ENCODE measurements around the gene MINPP1.
A peak's percentile ranks its signal among the peaks of the same experiment; 100 is the strongest.
"Not testable (repeated sequence)": the region's sequence is repeated elsewhere in the genome, so short reads cannot be mapped to it uniquely, and the experiment has no call there.

The MINPP1 gene

DNA sequence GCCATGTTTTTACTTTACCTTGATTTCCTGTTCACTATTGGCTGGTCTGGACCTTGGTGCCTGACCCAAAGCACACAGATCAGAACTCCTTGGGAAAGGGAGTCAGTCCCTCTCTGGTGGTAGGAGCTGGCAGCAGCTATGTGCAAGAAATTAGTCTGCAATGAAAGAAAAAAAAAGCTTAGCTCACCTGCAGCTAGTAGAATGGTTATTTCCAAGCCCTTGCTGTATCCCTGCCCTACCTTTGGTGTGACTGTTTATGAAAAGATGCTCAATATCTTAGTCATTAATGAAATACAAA, 86.8 kb downstream of the MINPP1 start:
- no peak for DNase-seq (ENCODE audit: low read depth)
- H3K4me3 ChIP-seq (ENCODE audit: low read depth, low read length), result no peak overlapping the region
- no peak for TF ChIP-seq CTCF (conservative IDR thresholded peaks at IDR 0.05; ENCODE audit: low read depth, low read length)

DNA sequence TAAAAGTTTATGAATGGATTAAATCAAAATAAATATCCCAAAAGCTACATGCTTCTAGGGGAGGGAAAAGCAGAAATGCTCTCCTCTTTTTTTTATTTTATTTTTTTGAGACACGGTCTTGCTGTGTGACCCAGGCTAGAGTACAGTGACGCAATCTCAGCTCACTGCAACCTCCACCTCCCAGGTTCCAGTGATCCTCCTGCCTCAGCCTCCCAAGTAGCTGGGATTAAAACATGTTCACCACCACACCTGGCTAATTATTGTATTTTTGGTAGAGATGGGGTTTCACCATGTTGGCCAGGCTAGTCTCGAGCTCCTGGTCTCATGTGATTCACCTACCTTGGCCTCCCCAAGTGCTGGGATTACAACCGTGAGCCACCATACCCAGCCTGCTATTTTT, 88.2 kb downstream of the MINPP1 start:
- H3K4me3 ChIP-seq (ENCODE audit: low read depth, low read length); DNase-seq (ENCODE audit: low read depth): not testable (repeated sequence)

DNA sequence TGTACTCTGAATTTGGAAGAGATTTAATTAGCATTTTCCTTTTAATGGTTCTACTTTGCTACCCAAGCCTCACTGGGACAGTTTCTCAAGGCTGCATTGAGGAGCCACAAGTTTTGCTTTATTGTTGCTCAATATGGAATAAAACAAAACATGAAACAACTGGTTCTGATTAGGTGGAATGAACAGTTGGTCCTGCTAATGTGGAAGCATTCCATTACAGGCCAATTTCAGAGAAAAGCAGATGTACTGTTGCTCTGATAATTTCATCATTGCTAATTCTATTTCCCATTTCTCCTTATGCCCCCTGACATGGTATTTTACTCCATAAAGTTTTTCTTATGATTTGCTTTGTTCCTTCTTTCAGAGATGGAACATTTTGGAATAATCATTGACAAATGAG, 89.0 kb downstream of the MINPP1 start:
- no peak for TF ChIP-seq CTCF (conservative IDR thresholded peaks at IDR 0.05; ENCODE audit: low read depth, low read length)

DNA sequence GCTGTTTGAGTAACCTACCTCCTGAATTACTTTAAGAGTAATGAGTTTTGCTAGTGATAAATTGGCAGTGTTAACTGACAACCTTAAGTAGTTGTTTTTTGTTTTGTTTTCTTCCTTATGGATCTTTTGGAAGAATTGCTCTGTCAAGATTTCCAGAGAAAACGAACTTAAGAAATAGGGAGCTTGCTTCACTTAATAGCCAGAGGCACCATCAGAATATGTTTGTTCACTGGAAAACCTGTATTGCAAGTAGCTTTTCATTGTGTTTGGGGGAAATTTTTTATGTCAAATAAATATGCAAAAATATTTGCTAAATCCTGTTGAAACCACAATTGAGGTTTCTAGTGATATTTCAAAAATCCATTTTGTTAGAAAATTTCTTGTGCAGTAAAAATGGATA, 89.5 kb downstream of the MINPP1 start:
- no peak overlapping the region for H3K4me3 ChIP-seq (ENCODE audit: low read depth, low read length)
- no peak for TF ChIP-seq CTCF (conservative IDR thresholded peaks at IDR 0.05; ENCODE audit: low read depth, low read length)
- DNase-seq (ENCODE audit: low read depth), result no peak

More for the DNA sequence above, 89.0 kb downstream of the MINPP1 start:
- DNase-seq (ENCODE audit: low read depth), result peak; percentile 21
- no peak overlapping the region for H3K4me3 ChIP-seq (ENCODE audit: low read depth, low read length)

DNA sequence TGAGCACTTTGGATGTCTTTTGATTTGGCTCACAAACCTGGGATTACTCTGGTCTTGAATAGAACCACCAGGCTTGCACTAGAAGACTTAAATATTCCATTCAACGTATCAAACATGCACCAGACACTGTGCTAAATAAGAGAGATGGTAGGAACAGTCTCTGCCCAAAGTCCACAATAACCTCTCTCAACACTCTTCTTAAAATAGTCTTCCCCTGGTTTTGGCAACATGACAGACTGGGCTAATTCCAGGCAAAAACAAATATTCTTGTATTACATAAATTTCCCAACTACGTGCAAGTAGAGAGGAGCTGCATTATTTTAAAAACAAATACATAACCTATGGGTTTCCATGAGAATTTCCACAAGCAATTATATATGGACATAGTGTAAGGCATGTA, 90.2 kb downstream of the MINPP1 start:
- H3K4me3 ChIP-seq (ENCODE audit: low read depth, low read length), result no peak overlapping the region
- no peak for TF ChIP-seq CTCF (conservative IDR thresholded peaks at IDR 0.05; ENCODE audit: low read depth, low read length)
- peak; percentile 54 for DNase-seq (ENCODE audit: low read depth)

GRCh38 chr10:87596351-87596750, 91.7 kb downstream of the MINPP1 start:
- no peak for TF ChIP-seq CTCF (conservative IDR thresholded peaks at IDR 0.05; ENCODE audit: low read depth, low read length)
- H3K4me3 ChIP-seq (ENCODE audit: low read depth, low read length), result no peak overlapping the region
- no peak for DNase-seq (ENCODE audit: low read depth)

DNA sequence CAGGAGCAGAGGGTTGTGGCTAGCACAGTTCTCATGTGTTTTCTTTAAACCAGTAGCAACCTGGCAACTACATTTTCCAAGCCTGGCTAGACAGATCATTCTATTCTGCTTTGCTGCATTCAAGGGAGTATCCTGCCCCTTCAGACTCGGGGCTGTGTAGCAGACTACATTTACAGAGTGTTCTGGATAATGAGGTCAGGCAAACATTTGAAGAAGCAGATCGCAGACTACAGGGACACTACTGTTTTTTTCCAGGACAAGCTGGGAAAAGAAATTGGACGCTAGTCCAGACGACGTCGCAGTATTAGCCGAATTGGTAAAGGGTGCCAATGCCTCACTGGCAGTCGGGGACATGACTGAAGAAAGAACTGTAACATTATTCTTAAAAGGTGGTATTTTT, 94.0 kb downstream of the MINPP1 start:
- TF ChIP-seq CTCF (conservative IDR thresholded peaks at IDR 0.05; ENCODE audit: low read depth, low read length), result no peak
- no peak for DNase-seq (ENCODE audit: low read depth)
- no peak overlapping the region for H3K4me3 ChIP-seq (ENCODE audit: low read depth, low read length)

DNA sequence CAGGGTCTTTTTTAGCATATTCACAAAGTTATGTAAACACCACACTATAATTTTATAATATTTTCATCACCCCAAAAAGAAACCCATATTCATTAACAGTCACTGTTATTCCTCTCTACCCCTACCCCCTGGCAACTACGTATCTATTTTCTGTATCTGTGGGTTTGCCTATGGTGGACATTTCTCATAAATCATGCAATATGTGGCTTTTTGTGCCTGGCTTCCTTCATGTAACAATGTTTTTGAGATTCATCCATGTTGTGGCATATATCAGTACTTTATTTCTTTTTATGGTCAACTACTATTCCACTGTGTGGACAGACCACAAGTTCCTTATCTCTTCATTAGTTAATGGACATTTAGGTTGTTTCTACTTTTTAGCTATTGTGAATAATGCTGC, 95.9 kb downstream of the MINPP1 start:
- TF ChIP-seq CTCF (conservative IDR thresholded peaks at IDR 0.05; ENCODE audit: low read depth, low read length), result no peak
- no peak overlapping the region for H3K4me3 ChIP-seq (ENCODE audit: low read depth, low read length)
- no peak for DNase-seq (ENCODE audit: low read depth)

Data from choroid plexus epithelial cell (primary cell).